NAMALWA (cell line): ENCODE measurements around the gene ADARB2.

Experiments used
- DNase-seq: peaks from one replicate; pipeline ENCODE4 v3.0.0-alpha.2; 2015; ENCODE audit warnings: low spot score

The ADARB2 gene

DNA sequence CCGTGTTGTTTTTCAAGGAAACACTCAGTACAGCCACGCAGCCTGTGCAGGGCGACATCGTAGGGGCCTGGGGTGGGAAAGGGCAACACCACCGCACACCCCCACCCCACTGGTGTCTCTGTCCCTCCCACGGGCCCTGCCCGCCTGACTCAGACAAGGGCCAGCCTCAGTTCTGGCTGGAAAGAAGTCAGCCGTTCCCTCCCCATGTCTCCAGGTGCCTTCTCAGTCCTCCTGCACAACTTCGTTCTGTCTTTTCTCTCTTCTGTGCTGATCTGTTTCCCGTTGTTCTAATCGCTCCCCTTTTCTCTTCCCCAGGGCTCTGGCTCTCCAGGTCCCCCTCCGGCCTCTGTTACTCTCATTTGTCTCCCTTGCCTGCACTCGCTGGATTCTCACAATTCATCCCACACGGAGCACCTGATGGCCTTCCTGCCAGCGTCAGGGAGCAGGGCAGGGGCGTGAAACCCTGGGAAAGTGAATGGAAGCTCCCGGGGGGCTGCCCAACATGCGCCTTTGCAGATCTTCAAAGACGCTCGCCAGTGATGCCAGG, 583.4 kb downstream of the ADARB2 start:
- DNase-seq, result no peak

DNA sequence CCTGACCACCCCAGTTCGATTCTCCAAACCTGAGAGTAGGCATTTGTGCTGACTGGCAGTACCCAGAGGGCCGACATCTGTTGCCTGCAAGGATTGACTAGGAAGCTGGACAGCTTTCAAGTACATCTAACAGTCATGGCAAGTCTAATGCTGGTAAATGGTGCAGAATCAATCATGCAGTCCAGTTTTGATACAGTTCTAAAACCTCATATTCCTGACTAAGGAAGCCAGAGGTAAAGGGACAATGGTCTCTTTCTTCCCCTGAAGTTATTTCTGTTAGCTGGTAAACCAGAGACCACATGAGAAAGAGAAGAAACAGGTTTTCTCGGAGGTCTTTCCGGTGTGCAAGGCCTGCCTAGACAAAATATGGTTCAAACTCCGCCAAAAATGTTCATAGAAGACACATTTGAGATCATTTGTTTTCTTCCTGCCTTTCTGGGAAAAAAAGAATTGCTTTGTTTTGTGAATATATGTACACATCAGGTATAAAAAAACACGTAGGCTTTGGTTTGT, 584.0 kb downstream of the ADARB2 start:
- DNase-seq, result no peak

DNA sequence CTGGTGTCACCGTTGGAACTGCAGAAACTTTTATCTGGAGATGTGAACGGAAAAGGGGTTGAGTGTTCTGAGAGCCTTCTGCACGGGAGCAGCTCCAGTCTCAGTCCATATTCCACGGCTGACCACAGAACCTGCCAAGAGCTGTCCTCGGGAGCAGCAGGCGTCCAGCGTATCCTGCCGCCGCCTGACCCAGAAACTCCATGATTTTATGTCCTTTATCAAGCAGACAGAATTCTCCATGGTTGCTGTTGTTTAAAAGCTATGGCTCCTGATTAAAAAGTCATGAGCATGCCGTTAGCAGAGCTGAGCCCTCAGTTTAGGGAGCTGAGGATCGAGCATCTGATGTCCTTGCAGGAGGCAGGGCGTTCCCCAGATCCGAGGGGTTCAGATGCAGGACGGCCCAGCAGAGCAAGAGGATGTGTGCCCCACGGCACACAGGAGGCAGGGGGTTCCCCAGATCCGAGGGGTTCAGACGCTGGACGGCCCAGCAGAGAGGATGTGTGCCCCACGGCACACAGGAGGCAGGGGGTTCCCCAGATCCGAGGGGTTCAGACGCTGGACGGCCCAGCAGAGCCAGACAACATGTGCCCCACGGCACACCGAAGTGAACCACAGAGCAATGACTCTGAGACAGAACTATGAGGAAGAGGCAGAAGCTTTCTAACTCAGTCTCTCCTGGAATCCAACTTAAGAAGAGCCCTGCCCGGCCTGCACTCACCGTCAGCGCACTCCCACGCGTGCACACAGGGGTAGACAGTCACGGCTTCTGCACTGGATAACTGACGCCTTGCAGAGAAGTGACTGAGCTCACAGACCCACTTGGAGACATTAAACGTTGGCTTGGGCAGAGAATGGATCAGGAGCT, 584.7 kb downstream of the ADARB2 start:
- DNase-seq, result no peak

DNA sequence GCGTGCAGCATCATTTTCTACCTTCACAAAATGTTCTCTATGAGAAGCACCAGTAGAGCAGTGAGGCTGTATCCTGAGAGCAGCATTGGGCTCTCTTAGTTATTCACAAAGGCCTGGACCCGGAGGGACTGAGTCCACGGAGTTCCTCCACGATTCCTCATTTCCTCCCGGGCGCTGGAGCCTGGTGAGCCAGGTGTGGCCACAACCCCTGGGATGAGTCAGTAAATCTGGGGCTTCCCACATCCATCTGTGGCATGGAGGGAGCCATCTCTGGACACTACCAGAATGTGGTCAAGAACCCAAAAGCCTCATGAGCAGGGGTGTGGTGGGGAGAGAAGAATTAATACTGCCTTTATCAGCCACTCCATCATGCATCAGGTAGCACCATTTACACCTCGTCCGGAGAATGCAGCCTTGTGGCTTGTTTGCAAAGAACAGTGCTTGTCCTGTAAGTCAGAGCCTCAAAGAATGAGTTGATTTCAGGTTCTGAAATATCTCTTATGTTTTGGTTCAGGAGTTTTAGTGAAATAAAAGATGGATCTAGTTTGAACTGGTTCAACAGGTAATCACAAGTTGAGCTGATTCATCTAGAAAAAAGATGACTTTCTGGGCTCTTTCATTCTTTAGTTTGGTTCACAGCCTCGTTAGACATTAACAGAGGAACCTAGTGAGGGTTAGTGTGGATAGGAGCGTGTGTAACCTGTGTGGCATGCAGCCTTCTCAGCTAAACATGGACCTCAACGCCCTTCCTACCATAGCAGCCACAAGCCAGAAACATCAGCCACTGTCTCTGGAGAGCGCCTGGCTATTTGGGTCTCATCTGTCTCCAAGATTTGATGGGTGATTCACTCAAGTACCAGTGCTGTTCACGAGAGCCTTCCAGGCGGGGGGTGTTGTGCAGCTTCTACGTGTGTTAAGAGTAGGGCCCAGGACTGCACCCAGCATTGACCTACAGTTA, 586.0 kb downstream of the ADARB2 start:
- no peak for DNase-seq

DNA sequence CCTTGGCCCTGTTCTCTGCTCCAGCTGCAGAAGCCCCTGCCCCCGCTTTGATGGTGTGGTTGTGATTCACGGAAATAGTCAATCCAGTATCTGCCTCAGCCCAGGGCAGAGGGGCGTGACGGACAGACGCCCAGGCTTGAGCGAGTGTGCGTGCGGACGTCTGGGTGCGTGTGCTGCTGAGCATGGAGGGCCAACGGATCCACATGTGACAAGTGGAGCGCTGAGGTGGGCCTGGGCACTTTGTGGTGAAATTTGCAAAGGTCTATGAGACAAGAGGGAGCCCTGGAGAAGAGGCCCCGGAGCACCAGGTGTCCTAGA, 586.7 kb downstream of the ADARB2 start:
- no peak for DNase-seq

DNA sequence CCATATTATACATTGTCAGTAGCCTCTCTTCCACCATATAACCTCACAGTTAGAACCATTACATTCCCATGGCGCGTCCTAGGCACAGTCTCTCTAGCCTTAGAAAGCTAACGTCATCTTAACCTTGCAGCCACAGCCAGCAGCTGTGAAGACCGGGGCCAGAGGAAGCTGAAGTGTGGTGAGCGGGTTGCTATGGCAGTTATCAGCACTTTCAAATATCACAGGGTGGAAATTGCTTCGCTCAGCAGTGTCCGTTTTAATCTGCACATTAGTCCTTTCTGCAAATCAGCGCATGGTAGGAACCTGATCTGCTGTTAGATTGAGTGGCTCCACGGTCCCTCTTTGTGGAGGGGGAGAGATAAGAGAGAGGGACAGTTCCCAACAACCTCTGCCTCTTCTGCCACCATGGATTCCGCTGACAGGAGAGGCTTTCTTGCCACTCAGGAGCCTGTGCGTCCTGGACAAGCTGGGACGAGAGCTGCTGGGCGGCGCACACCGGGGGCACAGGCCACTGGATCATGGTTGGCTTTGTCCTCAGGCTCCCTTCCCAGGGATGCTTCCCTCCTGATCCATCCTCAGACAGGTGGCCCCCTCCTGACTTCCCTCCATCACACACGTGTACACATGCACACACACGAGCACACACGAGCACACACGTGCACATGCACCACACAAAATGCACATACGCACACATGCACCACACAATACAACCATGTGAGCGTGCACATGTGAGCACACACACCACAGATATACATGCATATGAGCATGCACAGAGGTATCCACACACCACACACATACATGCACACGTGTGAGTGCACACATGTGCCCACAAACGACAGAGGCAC, 587.3 kb downstream of the ADARB2 start:
- no peak for DNase-seq

DNA sequence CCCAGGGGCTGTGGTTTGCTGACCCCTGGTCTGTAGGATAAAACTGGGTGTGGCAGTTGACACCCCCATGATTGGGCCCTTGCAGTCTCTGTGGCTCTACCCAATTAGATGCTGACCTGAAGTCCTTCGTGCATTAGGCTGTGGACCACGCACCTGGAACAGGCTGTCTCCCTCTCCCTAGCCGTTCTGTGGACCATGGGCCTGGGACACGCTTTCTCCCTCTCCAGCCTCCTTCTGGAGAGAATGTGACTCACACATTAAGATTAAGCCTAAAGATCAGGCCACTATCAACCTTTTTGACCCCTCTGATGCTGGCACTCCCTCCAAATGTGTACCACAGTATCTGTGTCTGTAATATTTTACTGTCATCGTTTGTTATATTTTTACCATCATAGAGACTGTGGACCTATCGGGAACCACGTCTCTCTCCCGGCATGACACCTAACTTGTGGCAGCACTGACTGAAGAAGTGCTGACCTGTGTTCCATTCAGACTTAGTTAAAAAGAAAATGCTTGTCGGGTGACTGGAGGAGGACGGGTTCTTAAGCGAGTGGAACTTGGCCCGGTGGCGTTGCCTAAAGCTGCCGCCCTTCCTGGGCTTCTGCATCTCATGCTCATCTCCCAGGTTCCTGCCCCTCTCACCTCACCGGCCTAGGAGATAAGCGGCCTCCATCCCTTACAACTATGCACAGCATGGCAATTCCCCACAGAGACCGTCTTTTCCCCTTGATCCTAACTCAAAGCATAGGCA, 588.3 kb downstream of the ADARB2 start:
- DNase-seq, result no peak

DNA sequence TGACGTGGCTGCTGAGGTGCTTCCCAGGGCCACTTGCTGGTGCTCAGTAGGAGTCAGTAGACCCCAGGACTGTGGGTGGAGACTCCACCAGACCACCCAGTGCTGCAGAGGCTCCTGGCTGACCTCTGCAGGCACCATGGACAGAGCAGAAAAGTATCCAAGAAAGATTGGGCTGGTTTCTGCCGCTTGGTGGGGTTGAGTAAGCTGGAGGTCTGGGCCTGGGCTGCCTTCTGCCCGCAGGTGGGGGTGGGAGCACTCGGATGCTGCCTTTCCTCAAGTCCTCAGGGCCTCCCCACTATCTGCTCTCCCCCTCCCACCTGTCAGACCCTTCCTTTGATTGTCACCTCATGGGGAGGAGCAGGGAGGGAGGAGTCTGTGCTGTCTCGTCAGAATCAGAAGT, 589.5 kb downstream of the ADARB2 start:
- DNase-seq, result no peak

DNA sequence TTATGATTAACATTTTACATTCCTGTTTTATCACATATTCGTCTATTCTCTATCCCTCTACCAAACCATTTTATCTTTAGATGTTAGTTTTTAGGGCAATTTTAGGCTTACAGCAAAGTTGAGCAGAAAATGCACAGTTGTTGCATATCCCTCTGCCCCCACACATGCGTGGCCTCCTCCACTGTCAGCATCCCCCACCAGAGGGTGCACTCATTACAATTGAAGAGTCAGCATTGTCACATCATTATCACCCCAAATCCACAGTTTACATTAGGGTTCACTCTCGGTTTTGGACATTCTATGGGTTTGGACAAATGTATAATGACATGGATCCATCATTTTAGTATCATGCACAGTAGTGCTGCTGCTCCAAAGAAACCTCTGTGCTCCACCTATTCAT, 594.7 kb downstream of the ADARB2 start:
- peak; percentile 53 for DNase-seq

DNA sequence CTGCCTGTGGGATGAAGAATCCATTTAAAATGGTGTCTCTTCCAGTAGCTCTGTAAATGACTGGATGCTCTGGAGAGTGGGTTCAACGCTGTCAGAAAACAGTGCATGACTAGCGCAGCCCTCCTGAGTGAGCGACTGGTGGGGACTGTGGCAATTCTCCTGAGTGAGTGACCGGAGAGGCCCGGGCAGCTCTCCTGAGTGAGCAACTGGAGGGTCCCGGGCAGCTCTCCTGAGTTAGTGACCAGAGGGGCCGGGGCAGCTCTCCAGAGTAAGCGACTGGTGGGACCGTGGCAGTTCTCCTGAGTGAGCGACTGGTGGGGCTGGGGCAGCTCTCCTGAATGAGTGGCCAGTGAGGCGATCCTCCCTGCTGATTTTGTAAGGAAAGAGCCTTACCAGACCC, 595.6 kb downstream of the ADARB2 start:
- DNase-seq, result no peak

DNA sequence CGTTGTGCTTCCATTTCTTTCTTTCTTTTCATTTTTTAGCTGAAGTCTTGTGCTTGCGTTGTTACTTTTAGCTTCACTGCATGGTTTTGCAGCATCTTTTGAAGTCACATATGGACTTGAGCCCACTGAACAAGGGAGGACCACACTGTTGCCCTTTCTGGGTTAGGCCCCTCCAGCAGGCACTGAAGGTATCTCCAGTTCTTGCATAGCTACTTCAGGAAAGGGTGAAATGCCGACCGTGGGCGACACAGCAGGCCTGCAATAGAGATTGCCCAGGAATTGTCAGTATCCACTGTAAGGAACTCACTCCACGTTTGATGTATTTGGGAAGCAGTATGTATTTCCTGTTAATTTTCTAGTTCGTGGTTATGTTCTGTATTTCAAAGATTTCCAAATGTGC, 596.1 kb downstream of the ADARB2 start:
- no peak for DNase-seq

DNA sequence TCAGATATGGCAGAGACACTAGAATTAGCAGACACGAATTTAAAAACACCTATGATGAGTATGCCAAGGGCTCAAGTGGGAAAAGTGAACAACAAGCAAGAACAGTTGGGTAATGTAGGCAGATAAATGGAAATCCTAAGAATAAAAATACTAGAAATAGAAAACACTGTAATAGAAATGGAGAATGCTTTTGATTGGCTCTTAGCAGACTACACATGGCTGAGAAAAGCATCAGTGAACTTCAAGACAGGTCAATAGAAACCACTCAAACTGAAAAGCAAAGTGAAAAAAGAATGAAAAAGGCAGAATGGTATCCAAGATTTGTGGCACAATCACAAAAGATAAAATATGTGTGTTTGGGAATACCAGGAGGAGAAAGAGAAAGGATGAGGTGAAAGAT, 598.8 kb downstream of the ADARB2 start:
- no peak for DNase-seq

DNA sequence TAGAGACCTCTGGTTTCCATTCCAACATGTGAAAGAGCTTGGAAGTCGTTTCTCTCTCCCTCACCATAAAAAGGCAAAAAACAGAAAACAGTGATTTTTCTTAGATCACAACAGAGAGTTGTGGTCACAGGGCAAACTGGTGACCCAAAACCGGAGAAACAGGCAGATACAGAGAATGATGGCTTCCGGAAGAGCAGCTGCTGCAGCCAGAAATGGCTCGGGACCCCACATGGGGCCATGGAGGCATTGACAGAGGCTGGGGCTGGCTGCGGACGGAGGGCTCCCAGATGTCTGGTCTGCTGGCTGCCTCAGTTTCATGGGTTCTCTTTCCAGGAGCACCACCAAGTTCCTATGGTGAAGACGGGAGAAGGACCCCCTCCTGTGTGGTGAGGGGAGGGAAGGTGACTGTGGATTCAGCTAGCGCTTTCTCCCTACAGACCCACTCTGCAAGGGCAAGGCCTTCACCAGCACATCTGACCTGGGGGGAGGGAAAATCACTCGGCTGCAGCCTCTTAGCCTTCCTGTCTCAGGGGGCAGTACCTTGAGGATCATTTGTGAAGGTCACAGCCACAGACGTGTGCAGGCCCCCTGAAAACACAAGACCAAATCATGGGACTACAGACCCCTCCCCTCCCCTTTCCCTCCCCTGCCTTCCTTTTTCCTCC, 599.7 kb downstream of the ADARB2 start:
- no peak for DNase-seq

DNA sequence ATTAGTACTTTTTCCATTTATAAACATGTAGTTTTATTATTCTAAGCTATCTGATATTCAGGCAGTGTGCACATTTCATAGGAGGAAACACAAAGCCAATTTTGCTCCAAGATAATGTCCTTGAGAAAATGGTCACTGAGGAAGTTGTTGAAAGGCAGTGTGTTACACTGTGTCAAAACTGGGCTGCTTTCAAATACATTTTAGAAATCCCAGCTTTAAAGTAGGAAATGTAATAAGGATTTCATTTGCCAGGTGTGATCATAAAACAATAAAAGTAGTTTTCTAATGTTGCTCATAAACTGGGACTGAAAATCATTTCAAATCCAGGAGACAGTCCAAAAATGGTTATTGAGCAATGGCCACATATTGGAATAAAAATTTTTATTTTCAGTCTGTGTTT, 601.1 kb downstream of the ADARB2 start:
- DNase-seq, result no peak

DNA sequence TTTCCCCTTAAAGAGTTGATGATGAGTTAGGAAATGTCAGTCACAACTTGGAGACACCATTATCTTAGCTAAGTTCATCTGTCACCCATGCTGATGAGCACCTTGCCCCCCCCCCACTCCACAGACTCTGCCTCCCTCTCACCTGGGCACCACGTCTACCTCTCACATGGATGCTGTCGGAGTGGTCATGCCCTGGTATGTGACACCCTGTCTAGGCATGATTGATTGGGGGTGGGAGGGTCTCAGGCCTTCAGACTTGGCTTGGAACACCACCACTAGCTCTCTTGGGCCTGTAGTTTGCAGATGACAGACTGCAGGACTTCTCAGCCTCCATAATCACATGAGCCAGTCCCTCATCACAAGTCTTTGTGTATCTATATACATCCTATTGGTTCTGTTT, 603.2 kb downstream of the ADARB2 start:
- DNase-seq, result no peak

DNA sequence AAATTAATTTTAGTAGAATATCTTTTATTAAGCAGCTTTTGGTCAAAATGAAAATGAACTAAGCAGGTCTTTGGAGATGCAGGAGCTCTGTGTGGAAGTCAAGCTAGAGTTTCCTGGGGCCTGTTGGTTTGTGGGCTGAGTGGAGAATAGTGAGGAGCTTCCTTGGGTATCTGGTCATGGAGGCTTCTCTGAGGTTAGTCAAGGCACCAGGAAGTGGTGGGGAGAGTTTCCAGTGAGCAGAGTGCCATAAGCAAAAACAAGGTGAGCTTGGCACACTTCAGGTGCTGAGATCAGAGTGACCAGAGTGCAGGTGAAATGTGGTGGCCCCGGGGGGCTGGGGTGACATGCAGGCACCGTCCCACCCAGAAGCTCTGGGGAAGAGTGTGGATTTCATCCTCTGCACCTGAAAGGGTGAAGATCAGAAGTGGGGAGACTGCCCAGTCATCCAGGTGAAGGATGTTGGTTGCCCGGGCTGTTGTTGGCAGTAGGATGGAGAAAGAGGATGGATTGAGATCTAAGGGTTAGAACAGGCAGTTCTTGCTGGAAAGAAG, 603.8 kb downstream of the ADARB2 start:
- DNase-seq, result no peak

DNA sequence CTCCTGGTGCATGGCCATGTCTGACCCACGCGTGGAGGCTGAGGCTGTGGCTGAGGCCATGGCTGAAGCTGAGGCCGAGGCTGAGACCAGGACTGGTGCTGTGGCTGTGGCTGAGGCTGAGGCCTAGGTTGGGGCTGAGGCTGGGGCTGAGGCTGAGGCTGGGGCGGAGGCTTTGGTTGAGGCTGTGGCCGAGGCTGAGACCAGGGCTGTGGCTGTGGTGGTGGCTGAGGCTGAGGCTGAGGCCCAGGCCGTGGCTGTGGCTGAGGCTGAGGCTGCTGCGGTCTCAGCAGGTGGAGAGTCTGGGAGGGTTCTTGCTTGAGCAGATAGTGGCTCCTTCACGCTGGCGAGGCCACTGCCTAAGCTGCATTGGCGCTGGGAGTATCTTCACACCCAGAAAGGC, 604.7 kb downstream of the ADARB2 start:
- DNase-seq, result no peak

DNA sequence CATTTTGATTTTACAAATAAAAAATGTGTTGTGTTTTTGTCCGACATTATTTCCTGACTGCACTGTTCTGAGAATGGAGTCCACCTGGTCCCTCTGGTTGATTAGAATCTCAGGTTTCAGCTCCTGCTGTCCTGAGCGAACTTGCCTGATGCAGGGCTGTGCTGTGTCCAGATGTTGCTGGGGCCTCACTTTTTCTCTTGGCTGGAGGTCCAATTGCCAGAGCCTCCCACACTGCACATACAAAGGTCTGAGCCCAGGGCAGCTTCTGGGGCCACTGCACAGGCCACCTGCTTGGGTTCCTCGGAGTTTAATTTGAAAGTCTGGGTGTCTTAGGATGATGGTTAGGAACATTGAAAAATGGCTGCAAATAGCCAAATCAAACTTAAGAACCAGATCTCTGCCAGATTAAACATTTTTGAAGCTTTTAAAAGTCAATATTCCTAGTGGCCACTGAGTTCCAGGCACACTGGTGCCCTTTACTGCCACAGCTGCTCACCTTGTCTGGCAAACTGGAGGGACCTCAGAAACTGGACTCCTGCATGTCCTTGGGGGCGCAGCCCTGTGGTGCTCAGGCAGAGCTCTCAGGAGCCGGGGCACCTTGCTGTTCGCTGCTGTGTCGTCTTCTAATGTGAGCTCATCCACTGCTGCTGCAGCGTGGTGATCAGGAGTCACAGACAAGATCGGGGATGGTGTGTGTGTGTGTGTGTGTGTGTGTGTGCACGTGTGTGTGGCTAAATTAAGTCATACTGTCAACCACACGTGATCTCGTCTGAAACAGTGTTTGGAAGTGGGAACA, 606.1 kb downstream of the ADARB2 start:
- no peak for DNase-seq

DNA sequence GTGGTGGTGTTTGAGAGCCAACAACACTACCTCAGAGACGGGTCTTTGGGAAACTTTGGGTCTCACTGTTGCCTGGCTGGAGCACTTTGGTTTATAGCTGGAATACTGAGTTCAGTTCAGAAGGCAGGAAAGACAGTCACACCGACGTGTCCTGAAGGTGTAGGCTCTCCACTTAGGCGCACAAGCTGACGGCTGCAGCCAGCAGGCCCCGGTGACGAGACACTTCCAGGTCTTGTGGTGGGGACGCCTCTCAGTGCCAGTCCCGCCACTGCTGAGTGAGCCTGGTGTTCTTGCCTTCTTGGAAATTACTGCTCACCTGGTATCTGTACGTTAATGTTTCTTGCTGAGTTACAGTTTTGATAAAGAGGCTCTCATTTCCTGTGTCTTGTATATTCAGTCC, 607.1 kb downstream of the ADARB2 start:
- no peak for DNase-seq
